ENCODE results near the gene MEG3. TPM values are rescaled to one million over a fixed set of nuclear protein-coding genes. Genes with fewer than 3 reads are reported as not detected.

The MEG3 gene
- total and polyA plus RNA-seq, 2 of the 8 experiments (the other 6 are each of a cell fraction or from before 2014, with no cell fraction given) = 0.17 to 1.1 TPM

- Histone ChIP-seq H3K36me3 (ENCODE audit: control insufficient read depth in 2 of 4, insufficient read depth in 4 of 4, low read length in 3 of 4) (no peaks in the 10 kb centered on the region), H3K4me2 (ENCODE audit: insufficient read depth in 1 of 2, low read depth in 2 of 2, low read length in 2 of 2) (no peak overlapping the region), H3K14ac (ENCODE audit: insufficient read length) (no peak overlapping the region), H3K9ac (replicated peaks in 1 of 4; ENCODE audit: extremely low read depth in 1 of 4, low read depth in 3 of 4, low read length in 3 of 4) (no peak overlapping the region), H2BK5ac (ENCODE audit: low read depth, low read length) (no peak overlapping the region), H4K5ac (ENCODE audit: insufficient read length, low read depth, low read length) (no peak overlapping the region), H3K27ac (ENCODE audit: low read depth, low read length) (no peak overlapping the region), H3K27me3 (replicated peaks in 1 of 4; ENCODE audit: control insufficient read depth in 3 of 4, extremely low read depth in 1 of 4, insufficient read depth in 3 of 4, low read length in 3 of 4) (no peaks in the 10 kb centered on the region), H3K56ac (replicated peaks; ENCODE audit: insufficient read length, low read depth, low read length) (no peak overlapping the region), H4K91ac (replicated peaks; ENCODE audit: insufficient read length, low read length) (no peak overlapping the region), H2AFZ (ENCODE audit: low read length) (no peak overlapping the region), H3K23me2 (ENCODE audit: low read depth, low read length) (peaks cover 3% of the 10 kb centered on the region; the same call in 1 of the 2 replicates), H3K4me1 (replicated peaks in 1 of 4; ENCODE audit: control insufficient read depth in 3 of 4, insufficient read depth in 4 of 4, low read length in 3 of 4) (no peaks in the 10 kb centered on the region; a peak in 2 of 7 replicates), H2AK5ac (ENCODE audit: low read depth, low read length) (no peak overlapping the region), H3K4ac (replicated peaks; ENCODE audit: insufficient read length, low read depth, low read length) (no peak overlapping the region), H3K79me2 (ENCODE audit: control insufficient read depth in 1 of 2, insufficient read depth in 2 of 2, low read length in 2 of 2) (no peaks in the 10 kb centered on the region), H2BK15ac (ENCODE audit: low read length) (no peak overlapping the region), H4K8ac (ENCODE audit: extremely low read depth, insufficient read depth, low read length) (peak overlapping the region; percentile 1; the same call in 1 of the 2 replicates), H2BK12ac (ENCODE audit: low read depth, low read length) (no peak overlapping the region), H3K23ac (ENCODE audit: insufficient read length) (no peak overlapping the region), H4K20me1 (replicated peaks in 1 of 2; ENCODE audit: control insufficient read depth in 1 of 2, insufficient read depth in 2 of 2, low read length in 2 of 2) (no peaks in the 10 kb centered on the region), H3K18ac (ENCODE audit: extremely low read depth, low read length) (no peak overlapping the region), H2BK120ac (replicated peaks; ENCODE audit: low read depth, low read length) (no peak overlapping the region), H3K79me1 (ENCODE audit: low read depth, low read length) (no peaks in the 10 kb centered on the region), H3K9me3 (ENCODE audit: insufficient read depth in 2 of 2, low read depth in 1 of 2, low read length in 1 of 2) (peaks cover 4 to 12% of the 10 kb centered on the region in 2 experiments; a peak in 3 of 4 replicates), H3K4me3 (ENCODE audit: extremely low read depth in 1 of 4, insufficient read depth in 2 of 4, low read depth in 3 of 4, low read length in 4 of 4) (no peak overlapping the region), H2BK20ac (ENCODE audit: low read length) (no peak overlapping the region)
- 82% methylated on average over 9 of the region's 17 CpGs; no CpG with 5 or more reads in 1 of the 2 experiments for WGBS, 2 experiments (ENCODE audit: extremely low coverage in 1 of 2, insufficient coverage in 1 of 2, insufficient read length in 1 of 2, insufficient replicate concordance in 2 of 2, low coverage in 1 of 2, low lambda C conversion rate in 2 of 2, missing lambda C conversion rate in 1 of 2)
- no peak for TF ChIP-seq SIRT6 (IDR thresholded peaks at IDR 0.05; ENCODE audit: low read length)
- TF ChIP-seq RAD21 (IDR thresholded peaks at IDR 0.05 in 1 of 2, conservative IDR thresholded peaks at IDR 0.05 in 1 of 2; ENCODE audit: low read depth in 2 of 2, low read length in 2 of 2) = 0 out of 4 replicates have a peak, but pooled peaks of 1 of the 2 experiments have one; percentile 14
- POLR2A ChIA-PET (ENCODE audit: partially characterized antibody) = no interaction called here
- CTCF ChIA-PET (ENCODE audit: partially characterized antibody) = interaction anchor here (1.5 to 9.5 kb wide), 3 partner anchors 9 to 195 kb away, joined by 3 to 70 read pairs (median 4); partner anchors contain the start of gene RTL1
- FAIRE-seq = no peak
- DNase-seq (ENCODE audit: low read depth in 1 of 2, low spot score in 2 of 2) = no peak
Observed at GRCh38 chr14:100857923-100858837, 32.3 kb downstream of the MEG3 start.

Measured in H1 (cell line).